Neural progenitor cell (in vitro differentiated cells): ENCODE data around the gene KRTAP12-1. TPM values are rescaled to one million over a fixed set of nuclear protein-coding genes. Genes with fewer than 3 reads are reported as not detected.

ENCODE experiments used
- DNase-seq: peaks from one replicate; pipeline ENCODE4 v3.0.0-alpha.2; 2016; ENCODE audit warnings: low spot score
- H2AFZ ChIP-seq: fragments of 200-600 bp; sonication (generic); replicated peaks from 2 replicates; pipeline ENCODE4 v1.6.1; 2016; ENCODE audit warnings: antibody characterized with exemption
- H3F3A ChIP-seq: fragments of 200-600 bp; sonication (generic); 2 replicates; pipeline ENCODE4 v1.6.1; 2016; ENCODE audit warnings: antibody characterized with exemption, low read depth
- H3K27ac ChIP-seq: fragments of 200-600 bp; sonication (generic); 2 replicates; pipeline ENCODE4 v1.5.1; 2016; ENCODE audit warnings: mild to moderate bottlenecking
- H3K27me3 ChIP-seq: fragments of 200-600 bp; sonication (generic); 2 replicates; pipeline ENCODE4 v1.6.1; 2016; ENCODE audit warnings: mild to moderate bottlenecking, moderate library complexity
- H3K36me3 ChIP-seq: fragments of 200-600 bp; sonication (generic); 2 replicates; pipeline ENCODE4 v1.5.1; 2016
- H3K4me1 ChIP-seq: fragments of 200-600 bp; sonication (generic); 2 replicates; pipeline ENCODE4 v1.6.1; 2016; ENCODE audit warnings: mixed run types
- H3K4me2 ChIP-seq: fragments of 200-600 bp; sonication (generic); 2 replicates; pipeline ENCODE4 v1.6.1; 2016
- H3K4me3 ChIP-seq: fragments of 200-600 bp; sonication (generic); 2 replicates; pipeline ENCODE4 v1.5.1; 2016
- H3K79me2 ChIP-seq: fragments of 200-600 bp; sonication (generic); 2 replicates; pipeline ENCODE4 v1.6.1; 2016; ENCODE audit warnings: low read depth
- H3K9ac ChIP-seq: fragments of 200-600 bp; sonication (generic); 2 replicates; pipeline ENCODE4 v1.6.1; 2016
- H3K9me3 ChIP-seq: fragments of 200-600 bp; sonication (generic); 2 replicates; pipeline ENCODE4 v1.5.1; 2016; ENCODE audit warnings: low read depth
- H4K20me1 ChIP-seq: fragments of 200-600 bp; sonication (generic); 2 replicates; pipeline ENCODE4 v1.6.1; 2016; ENCODE audit warnings: low read depth
- H3K27ac Mint-ChIP-seq: 3 replicates; pipeline ENCODE4 v1.8.0; 2021; ENCODE audit warnings: mixed read lengths
- H3K27me3 Mint-ChIP-seq: 2 replicates; pipeline ENCODE4 v1.8.0; 2022; ENCODE audit warnings: low read depth, mild to moderate bottlenecking, inconsistent platforms, moderate library complexity, mixed read lengths; ENCODE audit not compliant: insufficient read depth
- H3K36me3 Mint-ChIP-seq: 3 replicates; pipeline ENCODE4 v1.8.0; 2021; ENCODE audit warnings: mixed read lengths
- H3K4me1 Mint-ChIP-seq: 3 replicates; pipeline ENCODE4 v1.8.0; 2021; ENCODE audit warnings: mixed read lengths
- H3K4me3 Mint-ChIP-seq: 3 replicates; pipeline ENCODE4 v1.8.0; 2021; ENCODE audit warnings: mild to moderate bottlenecking, moderate library complexity, mixed read lengths
- H3K9me3 Mint-ChIP-seq: 3 replicates; pipeline ENCODE4 v1.8.0; 2020; ENCODE audit warnings: mixed read lengths
- EZH2 ChIP-seq: fragments of 200-600 bp; sonication (generic); IDR thresholded peaks from 2 replicates; pipeline ENCODE4 v1.6.1; 2017; ENCODE audit warnings: antibody characterized with exemption, mild to moderate bottlenecking, moderate library complexity
- EZH2phosphoT487 ChIP-seq: fragments of 200-600 bp; sonication (generic); IDR thresholded peaks from 2 replicates; pipeline ENCODE4 v1.6.1; 2017; ENCODE audit warnings: antibody characterized with exemption
- total RNA-seq: library from RNA; depleted of rRNA; stranded (reverse); fragments of >200 nt; gene quantifications from 2 replicates; pipeline ENCODE4 v1.2.3, GENCODE V29; 2015; ENCODE audit warnings: low replicate concordance
- TF ChIP-seq, protein P1 (sequence below): fragments of 200-600 bp; sonication (generic); IDR thresholded peaks from 2 replicates; pipeline ENCODE4 v1.5.1; 2017; ENCODE audit warnings: antibody characterized with exemption, mild to moderate bottlenecking

Gene KRTAP12-1
- total RNA-seq, 1 donor from 2014 or later = not detected

DNA sequence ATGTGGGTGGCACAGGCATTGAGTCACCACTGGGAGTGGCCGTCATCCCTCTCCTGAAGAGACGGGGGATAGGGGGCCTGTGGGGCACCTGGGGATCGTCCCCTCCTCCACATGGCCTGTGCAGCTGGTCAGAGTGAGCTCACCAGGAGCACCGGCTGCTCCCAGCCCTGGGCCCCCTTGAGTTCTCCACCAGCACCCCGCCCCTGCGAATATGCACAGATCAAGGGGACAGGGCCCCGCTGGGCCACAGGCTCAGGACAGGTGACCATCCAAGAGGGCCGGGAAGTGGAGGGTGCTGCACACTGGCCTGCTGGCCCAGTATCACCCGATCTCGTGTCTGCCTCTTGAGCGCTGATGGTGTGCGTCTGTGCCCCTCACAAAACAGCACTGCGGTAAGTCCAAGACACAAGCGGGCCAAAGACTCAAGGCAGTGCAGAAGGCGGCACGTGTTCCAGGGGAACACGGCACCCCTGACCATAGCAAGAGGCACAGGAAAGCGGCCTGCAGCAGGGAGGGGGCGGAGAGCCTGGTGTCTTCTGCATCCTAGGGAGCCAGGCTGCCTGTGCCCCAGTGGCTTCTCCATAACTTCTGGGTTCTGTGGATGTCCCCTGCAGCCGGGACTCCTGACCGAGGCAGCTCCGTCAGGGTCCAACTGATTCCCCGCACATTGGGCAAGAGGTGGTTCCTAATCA, 47.5 kb upstream of the KRTAP12-1 start:
- no peaks in the 10 kb centered on the region for H3F3A ChIP-seq
- H4K20me1 ChIP-seq = no peaks in the 10 kb centered on the region
- Mint-ChIP-seq H3K27me3 (peaks cover 5% of the 10 kb centered on the region), H3K4me3 (no peak overlapping the region), H3K4me1 (peaks cover 3% of the 10 kb centered on the region), H3K9me3 (peaks cover 11% of the 10 kb centered on the region), H3K36me3 (no peaks in the 10 kb centered on the region), H3K27ac (no peak overlapping the region)
- no peak overlapping the region for H3K9ac ChIP-seq
- H3K4me3 ChIP-seq = no peak overlapping the region
- no peak overlapping the region for H3K27ac ChIP-seq
- H2AFZ ChIP-seq = no peak overlapping the region
- H3K79me2 ChIP-seq = no peaks in the 10 kb centered on the region
- no peaks in the 10 kb centered on the region for H3K4me1 ChIP-seq
- H3K4me2 ChIP-seq = no peak overlapping the region
- H3K27me3 ChIP-seq = no peaks in the 10 kb centered on the region
- H3K36me3 ChIP-seq = no peaks in the 10 kb centered on the region
- no peak for DNase-seq
- no peaks in the 10 kb centered on the region for H3K9me3 ChIP-seq
- TF ChIP-seq EZH2phosphoT487 (no peak), EZH2 (no peak)
- TF ChIP-seq, protein P1, sequence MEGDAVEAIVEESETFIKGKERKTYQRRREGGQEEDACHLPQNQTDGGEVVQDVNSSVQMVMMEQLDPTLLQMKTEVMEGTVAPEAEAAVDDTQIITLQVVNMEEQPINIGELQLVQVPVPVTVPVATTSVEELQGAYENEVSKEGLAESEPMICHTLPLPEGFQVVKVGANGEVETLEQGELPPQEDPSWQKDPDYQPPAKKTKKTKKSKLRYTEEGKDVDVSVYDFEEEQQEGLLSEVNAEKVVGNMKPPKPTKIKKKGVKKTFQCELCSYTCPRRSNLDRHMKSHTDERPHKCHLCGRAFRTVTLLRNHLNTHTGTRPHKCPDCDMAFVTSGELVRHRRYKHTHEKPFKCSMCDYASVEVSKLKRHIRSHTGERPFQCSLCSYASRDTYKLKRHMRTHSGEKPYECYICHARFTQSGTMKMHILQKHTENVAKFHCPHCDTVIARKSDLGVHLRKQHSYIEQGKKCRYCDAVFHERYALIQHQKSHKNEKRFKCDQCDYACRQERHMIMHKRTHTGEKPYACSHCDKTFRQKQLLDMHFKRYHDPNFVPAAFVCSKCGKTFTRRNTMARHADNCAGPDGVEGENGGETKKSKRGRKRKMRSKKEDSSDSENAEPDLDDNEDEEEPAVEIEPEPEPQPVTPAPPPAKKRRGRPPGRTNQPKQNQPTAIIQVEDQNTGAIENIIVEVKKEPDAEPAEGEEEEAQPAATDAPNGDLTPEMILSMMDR = no peak

DNA sequence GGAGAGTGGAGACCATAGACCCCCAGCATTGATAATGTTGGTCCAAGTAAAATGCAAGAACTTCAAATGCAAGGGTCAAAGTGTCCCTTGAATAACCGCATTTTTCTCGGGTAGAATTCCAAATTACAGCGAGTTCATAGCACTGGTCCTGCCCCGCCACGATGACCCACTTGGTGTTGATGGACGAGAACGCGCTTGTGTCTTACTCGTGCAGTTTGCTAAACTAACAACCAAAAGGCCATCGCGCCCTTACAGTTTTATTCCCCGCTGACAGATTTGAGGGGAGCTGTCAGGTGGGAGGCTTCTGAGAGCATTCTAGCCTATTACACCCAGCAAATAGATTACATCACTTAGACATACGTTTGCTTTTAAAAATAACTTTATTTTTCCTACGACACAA, 46.8 kb upstream of the KRTAP12-1 start:
- Histone ChIP-seq H3K27me3 (peaks cover 7% of the 10 kb centered on the region), H3K9ac (no peak overlapping the region), H3K4me3 (no peak overlapping the region), H3K4me1 (no peaks in the 10 kb centered on the region), H3K9me3 (no peaks in the 10 kb centered on the region), H3K79me2 (no peaks in the 10 kb centered on the region), H3K4me2 (no peak overlapping the region), H4K20me1 (no peaks in the 10 kb centered on the region), H3K36me3 (no peaks in the 10 kb centered on the region), H3K27ac (no peak overlapping the region), H2AFZ (no peak overlapping the region), H3F3A (no peaks in the 10 kb centered on the region)
- Mint-ChIP-seq H3K36me3 (peaks cover 1% of the 10 kb centered on the region), H3K27me3 (peaks cover 5% of the 10 kb centered on the region), H3K9me3 (peaks cover 15% of the 10 kb centered on the region), H3K4me1 (peaks cover 7% of the 10 kb centered on the region), H3K27ac (no peak overlapping the region), H3K4me3 (no peak overlapping the region)
- TF ChIP-seq, protein P1 = no peak
- DNase-seq = no peak

DNA sequence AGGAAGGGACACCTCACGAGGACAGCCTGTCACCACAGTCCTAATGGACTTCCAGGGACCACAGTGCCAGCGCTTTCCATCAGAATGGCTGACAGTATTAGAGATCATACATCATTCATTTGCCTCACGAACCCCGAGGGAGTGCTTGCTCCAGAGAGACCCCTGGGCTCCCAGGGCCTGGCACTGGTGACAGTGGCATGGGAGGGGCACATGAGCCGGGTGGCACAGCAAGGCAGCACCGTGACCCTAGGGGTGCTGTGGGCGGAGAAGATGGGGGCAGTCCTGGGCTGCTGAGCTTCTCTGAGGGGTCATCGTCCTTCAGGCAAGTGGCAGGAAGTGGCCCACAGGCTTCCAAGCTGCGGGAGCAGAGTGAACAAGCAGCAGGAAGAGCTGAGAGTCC, 45.8 kb upstream of the KRTAP12-1 start:
- H3K4me3 Mint-ChIP-seq = no peak overlapping the region
- no peak for DNase-seq
- peaks cover 8% of the 10 kb centered on the region for H3F3A ChIP-seq
- H2AFZ ChIP-seq = no peak overlapping the region
- H3K9ac ChIP-seq = no peak overlapping the region
- H3K9me3 Mint-ChIP-seq = peaks cover 15% of the 10 kb centered on the region
- H3K27ac Mint-ChIP-seq = no peak overlapping the region
- no peak for TF ChIP-seq EZH2
- no peak for TF ChIP-seq EZH2phosphoT487
- TF ChIP-seq, protein P1 = no peak
- H3K4me3 ChIP-seq = no peak overlapping the region
- H3K4me1 ChIP-seq = peaks cover 5% of the 10 kb centered on the region
- H3K27me3 Mint-ChIP-seq = peaks cover 11% of the 10 kb centered on the region
- H3K4me2 ChIP-seq = no peak overlapping the region
- H3K36me3 Mint-ChIP-seq = peaks cover 1% of the 10 kb centered on the region
- H3K36me3 ChIP-seq = no peaks in the 10 kb centered on the region
- no peaks in the 10 kb centered on the region for H3K9me3 ChIP-seq
- H3K79me2 ChIP-seq = no peaks in the 10 kb centered on the region
- H3K27ac ChIP-seq = no peak overlapping the region
- no peaks in the 10 kb centered on the region for H4K20me1 ChIP-seq
- H3K4me1 Mint-ChIP-seq = peaks cover 13% of the 10 kb centered on the region
- peaks cover 17% of the 10 kb centered on the region for H3K27me3 ChIP-seq
